ENCODE measurements around the gene ANKRD34B.

DNA sequence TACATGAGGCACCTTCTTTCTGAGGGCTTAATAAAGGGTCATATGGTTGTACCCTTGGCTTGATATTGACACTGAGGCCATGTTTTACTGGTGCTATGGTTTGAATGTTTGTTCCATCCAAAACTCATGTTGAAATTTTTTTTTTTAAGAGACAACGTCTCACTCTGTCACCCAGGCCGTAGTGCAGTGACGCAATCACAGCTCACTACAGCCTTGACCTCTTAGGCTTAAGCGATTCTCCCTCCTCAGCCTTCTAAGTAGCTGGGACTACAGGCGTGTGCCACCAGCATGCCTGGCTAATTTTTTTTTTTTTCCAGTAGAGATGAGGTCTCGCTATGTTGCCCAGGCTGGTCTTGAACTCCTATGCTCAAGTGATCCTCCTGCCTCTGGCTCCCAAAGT, 61.2 kb downstream of the ANKRD34B start:
- TF ChIP-seq, protein P1, sequence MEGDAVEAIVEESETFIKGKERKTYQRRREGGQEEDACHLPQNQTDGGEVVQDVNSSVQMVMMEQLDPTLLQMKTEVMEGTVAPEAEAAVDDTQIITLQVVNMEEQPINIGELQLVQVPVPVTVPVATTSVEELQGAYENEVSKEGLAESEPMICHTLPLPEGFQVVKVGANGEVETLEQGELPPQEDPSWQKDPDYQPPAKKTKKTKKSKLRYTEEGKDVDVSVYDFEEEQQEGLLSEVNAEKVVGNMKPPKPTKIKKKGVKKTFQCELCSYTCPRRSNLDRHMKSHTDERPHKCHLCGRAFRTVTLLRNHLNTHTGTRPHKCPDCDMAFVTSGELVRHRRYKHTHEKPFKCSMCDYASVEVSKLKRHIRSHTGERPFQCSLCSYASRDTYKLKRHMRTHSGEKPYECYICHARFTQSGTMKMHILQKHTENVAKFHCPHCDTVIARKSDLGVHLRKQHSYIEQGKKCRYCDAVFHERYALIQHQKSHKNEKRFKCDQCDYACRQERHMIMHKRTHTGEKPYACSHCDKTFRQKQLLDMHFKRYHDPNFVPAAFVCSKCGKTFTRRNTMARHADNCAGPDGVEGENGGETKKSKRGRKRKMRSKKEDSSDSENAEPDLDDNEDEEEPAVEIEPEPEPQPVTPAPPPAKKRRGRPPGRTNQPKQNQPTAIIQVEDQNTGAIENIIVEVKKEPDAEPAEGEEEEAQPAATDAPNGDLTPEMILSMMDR (IDR thresholded peaks at IDR 0.05), result no peak
- TF ChIP-seq EZH2 (IDR thresholded peaks at IDR 0.05), result no peak

All from neural progenitor cell (in vitro differentiated cells).